Measurements from ENCODE around the gene RSRP1. TPM values are rescaled to one million over a fixed set of nuclear protein-coding genes. Genes with fewer than 3 reads are reported as not detected.

Gene RSRP1
- total RNA-seq, 1 donor from 2014 or later, result 155 TPM

DNA sequence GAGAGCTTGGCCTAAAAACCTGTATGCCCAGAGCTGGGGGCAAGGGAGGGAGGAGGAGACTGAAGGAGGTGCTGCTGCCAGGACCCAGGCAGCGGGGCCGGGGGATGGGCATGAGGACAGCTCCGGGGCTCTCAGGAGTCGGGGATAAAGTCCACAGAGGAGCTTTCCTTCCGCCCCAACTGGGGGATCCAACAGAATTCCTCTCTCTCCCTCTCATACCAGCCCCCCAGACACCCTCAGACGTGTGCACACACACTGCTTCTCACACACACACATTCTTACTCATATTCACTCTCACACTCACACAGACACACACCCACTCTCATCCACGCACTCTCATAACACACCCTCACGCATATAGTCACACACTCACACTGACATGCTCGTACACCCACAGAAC is 54.0 kb downstream of the RSRP1 start:
- Histone ChIP-seq H3K4me3 (no peak overlapping the region), H3K27me3 (no peaks in the 10 kb centered on the region), H3K27ac (no peak overlapping the region), H3K9me3 (no peaks in the 10 kb centered on the region), H3K4me1 (no peaks in the 10 kb centered on the region), H3K36me3 (no peaks in the 10 kb centered on the region)
- DNase-seq (no peak), ATAC-seq (no peak)
- TF ChIP-seq, protein P1, sequence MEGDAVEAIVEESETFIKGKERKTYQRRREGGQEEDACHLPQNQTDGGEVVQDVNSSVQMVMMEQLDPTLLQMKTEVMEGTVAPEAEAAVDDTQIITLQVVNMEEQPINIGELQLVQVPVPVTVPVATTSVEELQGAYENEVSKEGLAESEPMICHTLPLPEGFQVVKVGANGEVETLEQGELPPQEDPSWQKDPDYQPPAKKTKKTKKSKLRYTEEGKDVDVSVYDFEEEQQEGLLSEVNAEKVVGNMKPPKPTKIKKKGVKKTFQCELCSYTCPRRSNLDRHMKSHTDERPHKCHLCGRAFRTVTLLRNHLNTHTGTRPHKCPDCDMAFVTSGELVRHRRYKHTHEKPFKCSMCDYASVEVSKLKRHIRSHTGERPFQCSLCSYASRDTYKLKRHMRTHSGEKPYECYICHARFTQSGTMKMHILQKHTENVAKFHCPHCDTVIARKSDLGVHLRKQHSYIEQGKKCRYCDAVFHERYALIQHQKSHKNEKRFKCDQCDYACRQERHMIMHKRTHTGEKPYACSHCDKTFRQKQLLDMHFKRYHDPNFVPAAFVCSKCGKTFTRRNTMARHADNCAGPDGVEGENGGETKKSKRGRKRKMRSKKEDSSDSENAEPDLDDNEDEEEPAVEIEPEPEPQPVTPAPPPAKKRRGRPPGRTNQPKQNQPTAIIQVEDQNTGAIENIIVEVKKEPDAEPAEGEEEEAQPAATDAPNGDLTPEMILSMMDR (IDR thresholded peaks at IDR 0.05), result no peak
- intact Hi-C loops (cut with DNase I), result loop anchor here (10.0 kb wide), 1 partner anchor 338 kb away; no protein-coding TSS in a partner anchor

Other genes with a start within 250 kb of the RSRP1 start
- 38.8 TPM for gene SYF2, start 15.0 kb downstream of the RSRP1 start, total RNA-seq
- gene RHD, start 25.1 kb upstream of the RSRP1 start, total RNA-seq, result not detected
- 109 TPM for gene TMEM50A, start 90.9 kb upstream of the RSRP1 start, total RNA-seq
- gene RHCE, start 173.4 kb upstream of the RSRP1 start, total RNA-seq, result 0.58 TPM
- gene MACO1, start 183.4 kb upstream of the RSRP1 start, total RNA-seq, result 20.2 TPM

Measured in upper lobe of right lung (tissue), 1 donor.